Activated CD4-positive, alpha-beta T cell treated with anti-CD3 and anti-CD28 coated beads for 4 hours (primary cell): ENCODE measurements around the gene UROD.
A peak's percentile ranks its signal among the peaks of the same experiment; 100 is the strongest.

Source experiments
- DNase-seq, 2 donors: peaks; one replicate each; pipeline ENCODE4 v3.0.0-alpha.2; 2020

The UROD gene

GRCh38 chr1:45009296-45009865 lies 2.7 kb upstream of the UROD start:
- no peak for DNase-seq

GRCh38 chr1:45009956-45010854 lies 1.8 kb upstream of the UROD start:
- DNase-seq: peak; percentile 24 to 33

GRCh38 chr1:45010855-45011811 lies 921 bp upstream of the UROD start, which contains the start of gene HECTD3:
Gene HECTD3, minus strand, starts transcription at chr1:45011324. Its CDS starts 67 bp downstream, at chr1:45011257.
- peak; percentile 60 to 68 for DNase-seq

- peak; percentile 37 to 50 for DNase-seq
These were observed 705 bp downstream of the UROD start for GRCh38 chr1:45012639-45013278.

GRCh38 chr1:45013551-45014209 lies 1.6 kb downstream of the UROD start:
- DNase-seq: no peak

GRCh38 chr1:45014321-45015028 lies 2.4 kb downstream of the UROD start:
- peak; percentile 76 to 84 for DNase-seq

GRCh38 chr1:45015683-45016082 lies 3.6 kb downstream of the UROD start:
- DNase-seq: no peak

GRCh38 chr1:45016090-45016697 lies 4.1 kb downstream of the UROD start:
- no peak for DNase-seq

- no peak for DNase-seq
These were observed 4.7 kb downstream of the UROD start for GRCh38 chr1:45016767-45017166.

- peak; percentile 60 to 65 for DNase-seq
These were observed 6.7 kb downstream of the UROD start for GRCh38 chr1:45018599-45019230.

- no peak for DNase-seq
These were observed 11.6 kb downstream of the UROD start for GRCh38 chr1:45023663-45024062.

GRCh38 chr1:45026446-45026845 lies 14.4 kb downstream of the UROD start:
- no peak for DNase-seq

- no peak for DNase-seq
These were observed 20.8 kb downstream of the UROD start for GRCh38 chr1:45032837-45033236.

GRCh38 chr1:45033356-45033755 lies 21.3 kb downstream of the UROD start:
- no peak for DNase-seq

GRCh38 chr1:45035631-45036301 lies 23.7 kb downstream of the UROD start:
- no peak for DNase-seq

- DNase-seq: no peak
These were observed 25.4 kb downstream of the UROD start for GRCh38 chr1:45037456-45037855.

GRCh38 chr1:45038240-45038639 lies 26.2 kb downstream of the UROD start:
- no peak for DNase-seq

- no peak for DNase-seq
These were observed 26.8 kb downstream of the UROD start for GRCh38 chr1:45038661-45039364.

- DNase-seq: no peak
These were observed 28.2 kb downstream of the UROD start for GRCh38 chr1:45040297-45040696.
